ENCODE measurements around the gene STXBP2.

DNA sequence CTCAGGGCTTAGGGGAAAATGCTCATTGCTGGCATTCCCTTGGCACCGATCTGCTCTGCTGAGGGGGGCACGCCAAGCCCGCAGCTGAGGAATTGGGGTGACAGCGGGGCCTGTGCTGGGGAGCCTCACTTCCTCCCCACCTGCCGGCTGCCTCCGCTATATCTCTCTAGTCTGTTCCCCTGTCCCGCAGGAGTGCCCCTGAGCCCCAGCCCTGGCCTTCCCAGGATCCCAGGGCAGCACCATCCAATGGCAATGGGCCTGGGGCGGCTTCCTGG is 9.5 kb downstream of the STXBP2 start:
- TF ChIP-seq, protein P1, sequence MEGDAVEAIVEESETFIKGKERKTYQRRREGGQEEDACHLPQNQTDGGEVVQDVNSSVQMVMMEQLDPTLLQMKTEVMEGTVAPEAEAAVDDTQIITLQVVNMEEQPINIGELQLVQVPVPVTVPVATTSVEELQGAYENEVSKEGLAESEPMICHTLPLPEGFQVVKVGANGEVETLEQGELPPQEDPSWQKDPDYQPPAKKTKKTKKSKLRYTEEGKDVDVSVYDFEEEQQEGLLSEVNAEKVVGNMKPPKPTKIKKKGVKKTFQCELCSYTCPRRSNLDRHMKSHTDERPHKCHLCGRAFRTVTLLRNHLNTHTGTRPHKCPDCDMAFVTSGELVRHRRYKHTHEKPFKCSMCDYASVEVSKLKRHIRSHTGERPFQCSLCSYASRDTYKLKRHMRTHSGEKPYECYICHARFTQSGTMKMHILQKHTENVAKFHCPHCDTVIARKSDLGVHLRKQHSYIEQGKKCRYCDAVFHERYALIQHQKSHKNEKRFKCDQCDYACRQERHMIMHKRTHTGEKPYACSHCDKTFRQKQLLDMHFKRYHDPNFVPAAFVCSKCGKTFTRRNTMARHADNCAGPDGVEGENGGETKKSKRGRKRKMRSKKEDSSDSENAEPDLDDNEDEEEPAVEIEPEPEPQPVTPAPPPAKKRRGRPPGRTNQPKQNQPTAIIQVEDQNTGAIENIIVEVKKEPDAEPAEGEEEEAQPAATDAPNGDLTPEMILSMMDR (conservative IDR thresholded peaks at IDR 0.05; ENCODE audit: low read depth, low read length) = no peak
- TF ChIP-seq EZH2phosphoT487 (IDR thresholded peaks at IDR 0.05; ENCODE audit: borderline replicate concordance, low read length) = no peak
- no peak for TF ChIP-seq EZH2 (IDR thresholded peaks at IDR 0.05; ENCODE audit: low read length, unreplicated experiment)

All from PC-3 (cell line).